ENCODE results near the gene CPNE8.

CPNE8 gene

DNA sequence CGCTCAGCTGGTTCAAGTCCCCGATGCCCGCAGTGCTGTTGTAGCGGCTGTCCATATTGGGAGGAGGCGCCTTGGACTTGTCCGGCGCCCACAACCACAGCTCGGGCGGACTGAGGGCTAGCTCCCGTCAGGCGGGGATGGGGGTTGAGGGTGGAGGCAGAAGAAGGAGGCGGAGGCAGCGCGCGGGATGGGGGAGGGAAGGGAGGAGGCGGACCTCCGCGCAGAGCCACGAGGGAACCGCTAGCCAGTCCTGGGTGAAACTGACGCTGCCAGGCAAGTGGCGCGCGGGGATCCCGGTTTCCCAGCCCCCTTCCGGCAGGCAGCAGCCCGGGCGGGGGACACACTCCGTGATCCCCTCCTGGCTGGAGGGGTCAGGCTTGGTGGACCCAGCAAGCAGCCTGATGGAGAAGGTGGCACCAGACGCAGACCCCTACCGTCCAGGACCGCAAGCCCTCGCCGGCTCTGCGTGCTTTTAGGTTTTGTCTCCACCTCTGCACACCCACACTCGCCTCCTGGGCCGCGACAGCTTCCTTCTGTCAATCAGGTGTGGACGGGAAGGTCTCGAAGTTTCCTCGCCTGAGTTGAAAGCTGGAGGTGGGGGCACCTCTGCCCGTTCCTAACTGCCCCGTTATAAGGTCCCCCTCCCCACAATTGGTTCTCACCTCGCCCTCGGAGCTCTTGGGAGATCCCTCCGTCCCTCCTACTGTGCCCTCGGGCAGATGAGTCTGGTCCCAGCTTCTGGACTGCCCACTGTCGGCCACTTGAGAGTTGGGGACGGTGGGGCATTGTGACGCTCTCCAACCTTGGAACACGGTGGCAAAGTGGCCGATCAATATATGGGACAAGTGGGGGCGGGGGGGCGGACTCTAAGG lies at the start of gene CPNE8:
Gene CPNE8, minus strand, starts transcription at position 112 of the 872 bp plus-strand sequence. Its CDS starts 57 bp downstream, at position 55.
- no peak for FAIRE-seq

- FAIRE-seq = no peak
These were observed 49.0 kb upstream of the CPNE8 start for GRCh38 chr12:38954238-38954873.

GRCh38 chr12:38949363-38949762 lies 44.0 kb upstream of the CPNE8 start:
- no peak for FAIRE-seq

GRCh38 chr12:38934686-38935085 lies 29.3 kb upstream of the CPNE8 start:
- FAIRE-seq = no peak

DNA sequence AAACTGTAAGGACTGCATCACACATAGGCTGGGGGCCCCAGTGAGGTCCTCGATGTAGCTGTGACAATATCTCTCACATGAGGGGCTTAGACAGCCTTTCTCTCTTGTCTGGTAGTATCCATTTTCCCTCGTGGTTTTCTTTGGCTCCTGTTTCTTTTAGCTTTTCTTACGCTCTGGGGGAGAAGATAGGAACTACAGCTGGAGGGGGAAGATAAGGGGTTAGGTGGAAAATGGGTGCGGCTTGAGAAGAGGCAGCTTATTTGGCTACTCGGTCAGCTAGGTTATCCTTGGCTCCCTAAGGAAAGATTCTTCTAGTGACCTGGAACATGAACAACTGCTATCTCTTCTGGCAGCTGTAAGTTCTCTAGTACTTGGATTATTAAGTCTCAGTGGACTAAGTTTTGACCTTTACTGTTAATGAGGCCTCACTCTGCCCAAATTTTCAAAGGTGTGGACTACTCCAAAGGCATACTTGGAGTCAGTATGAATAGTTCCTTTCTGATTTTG lies 28.7 kb upstream of the CPNE8 start:
- FAIRE-seq = no peak

DNA sequence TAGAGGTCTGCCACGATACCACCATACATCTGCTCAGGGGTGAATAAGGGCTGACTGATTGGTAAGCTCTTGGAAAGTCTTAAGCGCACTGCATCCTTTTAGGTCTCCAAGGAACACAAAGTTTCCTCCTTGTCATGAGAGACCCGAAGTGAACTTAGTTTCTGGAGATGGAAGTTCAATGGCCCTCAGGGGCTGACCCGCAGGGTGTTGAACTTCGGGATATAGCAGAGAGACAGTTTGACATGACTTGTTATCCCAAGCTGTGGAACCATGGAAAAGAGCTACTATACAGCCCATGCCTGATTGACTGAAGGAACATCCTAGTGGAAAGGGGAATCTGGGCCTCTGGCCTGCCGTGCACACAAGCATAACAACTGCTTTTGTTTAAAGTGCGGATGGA lies 26.9 kb upstream of the CPNE8 start:
- FAIRE-seq = no peak

- no peak for FAIRE-seq
These were observed 26.1 kb upstream of the CPNE8 start for GRCh38 chr12:38931461-38931860.

DNA sequence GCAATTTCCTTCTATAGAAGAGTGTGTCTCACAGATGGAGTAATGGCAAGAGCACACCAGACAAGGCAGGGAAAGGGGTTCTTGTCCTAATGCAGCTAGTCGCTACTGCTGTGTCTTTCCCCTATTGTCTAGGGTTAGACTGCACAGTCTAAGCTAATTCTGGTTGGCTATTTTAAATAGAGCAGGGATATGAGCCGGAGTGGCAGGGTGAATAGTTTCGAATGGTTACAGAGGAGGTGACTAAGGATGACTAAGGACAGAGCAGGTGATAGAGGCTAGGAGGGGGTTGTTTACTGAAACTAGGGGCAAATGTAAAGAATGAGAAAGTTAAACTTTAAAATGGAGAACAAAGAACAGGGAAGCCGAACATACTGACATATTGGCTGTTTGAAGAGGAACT lies 25.6 kb upstream of the CPNE8 start:
- FAIRE-seq = no peak

- FAIRE-seq = no peak
These were observed 21.1 kb upstream of the CPNE8 start for GRCh38 chr12:38926501-38926900.

GRCh38 chr12:38921025-38921677 lies 15.8 kb upstream of the CPNE8 start:
- FAIRE-seq = peak; percentile 84

- FAIRE-seq = no peak
These were observed 13.8 kb upstream of the CPNE8 start for GRCh38 chr12:38919191-38919590.

GRCh38 chr12:38915429-38916182 lies 10.2 kb upstream of the CPNE8 start:
- no peak for FAIRE-seq

DNA sequence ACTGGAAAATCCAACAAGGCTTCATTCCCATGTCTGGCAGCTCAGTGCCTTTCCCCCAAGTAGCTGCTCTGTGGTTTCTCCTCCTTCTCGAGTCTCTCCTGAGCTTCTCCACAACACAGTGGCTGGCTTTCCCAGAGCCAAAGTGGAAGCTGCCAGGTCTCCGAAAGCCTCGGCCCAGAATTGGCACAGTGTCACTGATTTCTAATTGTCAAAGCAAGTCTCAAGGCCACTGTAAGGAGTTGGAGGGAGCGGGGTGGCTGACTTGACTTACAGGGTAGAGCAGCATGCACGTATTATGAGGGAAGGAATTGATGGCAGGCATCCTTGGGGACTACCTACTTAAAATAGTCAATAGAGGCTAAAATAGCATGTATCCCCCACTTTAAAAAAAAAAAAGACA lies 6.7 kb upstream of the CPNE8 start:
- no peak for FAIRE-seq

DNA sequence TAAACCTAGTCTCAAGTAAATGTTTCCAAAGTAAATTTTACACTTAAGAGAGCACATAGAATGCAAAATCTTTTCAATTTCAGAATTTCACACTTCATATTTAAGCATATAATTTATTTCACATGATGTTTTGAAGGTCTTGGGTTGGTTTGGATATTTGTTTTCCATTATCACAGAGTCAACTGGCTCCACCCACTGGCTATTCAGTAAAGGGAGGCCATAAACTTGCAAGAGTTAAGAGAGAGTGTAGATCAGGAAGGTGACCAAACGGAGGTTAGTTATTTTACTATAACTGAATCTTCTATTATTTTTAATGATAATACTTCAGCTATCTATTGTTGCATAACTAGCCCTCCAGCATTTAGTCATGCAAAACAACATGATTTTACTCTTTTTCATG lies 6.2 kb upstream of the CPNE8 start:
- peak; percentile 5 for FAIRE-seq

- no peak for FAIRE-seq
These were observed 2.0 kb upstream of the CPNE8 start for GRCh38 chr12:38907201-38907923.

GRCh38 chr12:38906482-38907200 lies 1.2 kb upstream of the CPNE8 start:
- no peak for FAIRE-seq

DNA sequence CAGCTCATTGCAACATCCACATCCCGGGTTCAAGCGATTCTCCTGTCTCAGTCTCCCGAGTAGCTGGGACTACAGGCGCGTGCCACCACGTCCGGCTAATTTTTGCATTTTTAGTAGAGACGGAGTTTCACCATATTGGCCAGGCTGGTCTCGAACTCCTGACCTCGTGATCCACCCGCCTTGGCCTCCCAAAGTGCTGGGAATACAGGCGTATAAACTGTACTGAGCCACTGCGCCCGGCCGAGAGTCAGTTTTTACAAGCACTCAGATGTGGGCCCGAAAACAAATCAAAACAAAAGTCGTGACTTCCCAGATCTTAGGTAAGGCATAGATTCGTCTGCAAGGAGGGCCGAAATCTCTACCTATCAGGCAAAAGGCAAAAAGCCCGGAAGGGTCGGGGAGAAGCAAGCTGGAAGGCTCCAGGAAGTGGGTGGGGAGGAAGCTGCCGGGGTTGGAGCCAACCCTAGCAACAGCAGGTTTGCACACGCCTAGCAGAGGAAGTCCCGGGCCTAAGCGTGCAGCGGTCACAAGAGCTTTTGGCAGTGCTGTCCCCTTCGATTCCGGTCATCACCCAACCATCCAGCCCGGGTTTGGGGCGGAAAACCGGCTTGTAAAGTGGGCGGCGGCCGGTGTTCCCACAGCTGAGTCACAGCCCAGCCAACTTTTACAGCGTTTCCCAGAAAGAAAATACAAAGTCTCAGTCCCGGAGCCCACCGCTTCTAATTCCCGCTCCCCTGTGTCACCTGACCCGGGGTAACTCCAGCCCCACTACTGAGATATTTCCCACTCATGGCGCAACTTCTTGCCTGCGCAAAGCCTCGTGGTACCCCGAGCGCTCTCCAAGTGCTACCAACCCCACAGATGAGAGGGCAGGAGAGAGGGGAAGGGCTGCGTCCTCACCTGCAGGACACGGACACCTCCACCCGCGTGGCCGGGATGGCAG lies 583 bp downstream of the CPNE8 start:
- FAIRE-seq = no peak

DNA sequence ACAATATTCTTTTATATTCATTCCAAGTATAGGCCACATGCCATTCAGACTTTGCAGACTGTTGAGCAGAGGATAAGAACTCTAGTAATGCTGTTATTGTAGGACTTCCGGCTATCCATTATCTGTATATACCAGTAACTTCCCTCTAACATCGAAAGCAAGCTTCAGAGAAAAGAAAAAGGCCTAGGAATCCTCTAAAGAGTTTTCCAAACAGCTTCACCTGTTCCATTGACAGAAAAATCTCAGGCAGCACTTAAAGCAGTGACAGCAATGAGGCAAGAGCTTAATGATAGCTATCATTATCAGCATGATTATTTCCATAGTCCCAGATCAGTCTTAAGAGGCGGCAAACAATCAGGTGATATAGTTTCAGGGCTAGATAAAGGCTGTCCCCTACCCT lies 1.8 kb downstream of the CPNE8 start:
- FAIRE-seq = no peak

DNA sequence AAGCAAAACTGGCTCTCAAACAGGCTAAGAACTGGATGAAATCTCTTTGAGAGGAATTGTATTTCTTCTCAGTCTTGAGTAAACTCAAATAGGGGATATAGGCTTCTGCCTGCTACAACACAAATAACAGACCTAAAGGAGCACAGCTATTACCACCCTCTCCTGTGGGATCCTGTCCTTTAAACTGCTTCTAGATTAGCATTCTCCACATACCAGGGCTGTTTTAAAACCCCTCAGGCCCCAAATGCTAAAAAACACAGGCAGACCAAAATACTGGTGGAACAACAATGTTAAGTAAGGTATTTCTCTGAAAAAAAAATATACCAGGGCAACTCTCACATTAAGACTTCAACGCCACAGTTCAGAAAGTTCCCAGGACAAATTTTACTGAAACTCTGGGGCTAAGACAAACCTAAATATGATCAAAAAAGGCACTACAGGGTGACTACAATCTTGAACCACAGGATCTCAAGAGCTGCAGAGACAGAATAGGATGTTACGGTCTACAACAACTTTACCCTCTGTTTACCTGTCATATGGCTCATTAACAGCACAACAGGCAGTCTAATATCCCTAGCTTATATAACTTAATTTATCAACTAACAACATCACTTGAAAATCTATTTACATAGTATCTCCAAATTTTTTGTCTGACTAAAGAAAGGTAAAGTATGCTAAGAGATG lies 7.2 kb downstream of the CPNE8 start:
- FAIRE-seq = no peak

GRCh38 chr12:38895446-38895845 lies 9.9 kb downstream of the CPNE8 start:
- FAIRE-seq = no peak

Data from colon (tissue), 2 donors.